8988T (cell line): ENCODE results near the gene ITGA6.
"Not testable (repeated sequence)": the region's sequence is repeated elsewhere in the genome, so short reads cannot be mapped to it uniquely, and the experiment has no call there.

Experiments
- DNase-seq: peaks from one replicate; pipeline ENCODE4 v3.0.0; 2011

The ITGA6 gene

DNA sequence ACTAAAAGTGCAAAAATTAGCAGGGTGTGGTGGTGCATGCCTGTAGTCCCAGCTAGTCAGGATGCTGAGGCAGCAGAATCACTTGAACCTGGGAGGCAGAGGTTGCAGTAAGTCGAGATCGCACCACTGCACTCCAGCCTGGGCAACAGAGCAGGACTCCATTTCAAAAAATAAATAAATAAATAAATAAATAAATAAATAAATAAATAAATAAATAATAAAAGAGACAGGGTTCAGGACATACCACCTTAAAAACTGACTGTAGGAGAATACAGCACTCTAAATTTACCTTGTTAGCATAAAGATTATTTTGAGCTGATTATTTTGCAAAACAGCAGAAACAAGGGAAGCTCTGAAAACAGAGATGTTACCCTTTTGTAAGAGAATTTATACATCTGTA is 105.1 kb downstream of the ITGA6 start:
- DNase-seq, result not testable (repeated sequence)

GRCh38 chr2:172533687-172534086 is 106.3 kb downstream of the ITGA6 start:
- DNase-seq, result no peak

DNA sequence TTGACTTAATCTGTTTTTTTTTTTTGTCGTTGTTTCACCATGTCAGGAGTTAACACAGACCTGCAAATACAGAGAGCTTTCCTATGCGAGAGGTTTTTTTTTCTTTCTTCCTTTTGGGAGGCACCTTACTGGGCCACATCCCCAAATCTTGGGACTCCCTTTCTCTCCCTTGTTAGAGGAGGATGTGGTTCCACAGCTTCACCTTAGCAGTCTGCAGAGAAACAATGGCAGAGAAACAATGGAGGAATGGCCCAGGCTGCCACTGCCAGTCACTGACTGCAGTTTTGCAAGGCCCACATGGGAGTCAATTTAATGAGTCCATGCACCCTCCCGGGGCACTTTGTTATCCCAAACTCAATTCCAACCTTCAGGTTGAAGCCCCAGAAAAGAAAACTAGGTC is 107.7 kb downstream of the ITGA6 start:
- no peak for DNase-seq

DNA sequence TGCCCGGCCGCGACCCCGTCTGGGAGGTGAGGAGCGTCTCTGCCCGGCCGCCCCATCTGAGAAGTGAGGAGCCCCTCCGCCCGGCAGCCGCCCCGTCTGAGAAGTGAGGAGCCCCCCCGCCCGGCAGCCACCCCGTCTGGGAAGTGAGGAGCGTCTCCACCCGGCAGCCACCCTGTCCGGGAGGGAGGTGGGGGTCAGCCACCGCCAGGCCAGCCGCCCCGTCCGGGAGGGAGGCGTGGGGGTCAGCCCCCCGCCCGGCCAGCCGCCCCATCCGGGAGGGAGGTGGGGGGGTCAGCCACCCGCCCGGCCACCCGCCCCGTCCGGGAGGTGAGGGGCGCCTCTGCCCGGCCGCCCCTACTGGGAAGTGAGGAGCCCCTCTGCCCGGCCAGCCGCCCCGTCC is 110.5 kb downstream of the ITGA6 start:
- DNase-seq, result not testable (repeated sequence)

DNA sequence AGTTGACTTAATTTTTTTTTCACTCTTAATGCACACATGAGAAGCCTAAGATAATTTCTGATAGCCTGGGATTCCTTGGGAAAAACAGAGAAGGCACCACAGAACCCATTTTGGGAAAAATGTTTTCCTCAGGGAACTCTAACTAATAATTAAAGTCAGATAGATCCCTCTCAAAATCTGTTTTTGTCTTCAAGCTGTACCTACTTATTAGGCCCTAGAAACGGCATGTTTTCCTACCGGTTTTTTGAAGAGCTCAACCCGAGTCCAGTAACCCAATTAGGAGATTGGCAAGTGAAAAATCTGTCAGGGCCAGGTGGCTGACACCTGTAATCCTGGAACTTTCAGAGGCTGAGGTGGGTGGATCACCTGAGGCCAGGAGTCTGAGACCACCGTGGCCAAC is 112.4 kb downstream of the ITGA6 start:
- DNase-seq, result no peak

DNA sequence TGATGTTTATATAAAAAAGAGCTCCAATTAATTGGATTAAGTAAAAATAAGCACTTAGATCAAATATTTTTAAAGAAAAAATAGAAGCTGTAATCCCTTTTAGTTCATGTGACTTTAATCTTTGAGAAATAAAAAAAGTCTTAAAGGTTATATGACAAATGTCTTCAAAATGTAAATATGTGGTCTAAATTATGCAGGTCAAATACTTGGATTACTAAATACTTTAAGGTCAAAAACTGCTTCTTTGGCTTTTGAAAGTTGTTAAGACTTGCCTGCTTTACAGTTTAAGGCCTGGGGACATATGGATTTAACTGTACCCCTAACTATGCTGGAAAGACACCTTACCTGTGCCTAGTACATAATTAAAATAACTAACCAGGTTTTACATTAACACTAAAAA is 113.0 kb downstream of the ITGA6 start:
- DNase-seq, result no peak

- no peak for DNase-seq
Measured at GRCh38 chr2:172545408-172546075, 118.2 kb downstream of the ITGA6 start.

DNA sequence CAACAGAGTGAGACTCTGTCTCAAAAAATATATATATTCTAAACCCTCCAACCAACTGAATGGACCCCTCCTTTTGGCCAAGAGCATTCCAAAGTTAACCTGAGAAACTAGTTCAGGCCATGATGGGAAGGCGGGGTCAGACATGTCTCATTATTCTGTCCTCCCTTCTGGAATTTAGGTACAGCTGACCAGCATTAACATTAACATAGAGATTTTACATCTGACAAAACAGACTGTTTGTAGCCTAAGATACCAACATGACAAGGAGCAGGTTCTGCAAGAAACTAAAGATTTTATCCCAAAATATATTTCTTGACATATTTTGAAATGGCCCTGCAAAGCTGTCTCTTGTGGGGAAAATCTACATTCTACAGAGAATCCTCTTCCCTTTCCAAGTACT is 121.7 kb downstream of the ITGA6 start:
- DNase-seq, result no peak

GRCh38 chr2:172549802-172550201 is 122.4 kb downstream of the ITGA6 start:
- DNase-seq, result not testable (repeated sequence)

DNA sequence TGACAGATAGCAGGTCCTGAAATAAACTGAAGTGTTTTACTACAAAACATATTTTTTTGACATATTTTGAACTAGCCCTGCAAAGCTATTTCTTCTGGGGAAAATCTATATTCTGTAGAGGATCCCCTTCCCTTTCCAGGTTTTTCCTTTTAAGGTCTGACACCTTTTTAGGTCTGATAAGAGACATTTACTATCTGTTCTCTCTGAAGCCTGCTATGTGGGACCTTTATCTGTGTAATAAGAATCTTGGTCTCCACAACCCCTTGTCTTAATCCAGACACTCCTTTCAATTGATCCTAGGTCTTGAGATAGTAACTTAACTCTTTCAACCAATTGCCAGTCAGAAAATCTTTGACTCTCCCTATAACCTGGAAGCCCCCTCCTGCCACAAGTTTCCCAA is 123.0 kb downstream of the ITGA6 start:
- no peak for DNase-seq

DNA sequence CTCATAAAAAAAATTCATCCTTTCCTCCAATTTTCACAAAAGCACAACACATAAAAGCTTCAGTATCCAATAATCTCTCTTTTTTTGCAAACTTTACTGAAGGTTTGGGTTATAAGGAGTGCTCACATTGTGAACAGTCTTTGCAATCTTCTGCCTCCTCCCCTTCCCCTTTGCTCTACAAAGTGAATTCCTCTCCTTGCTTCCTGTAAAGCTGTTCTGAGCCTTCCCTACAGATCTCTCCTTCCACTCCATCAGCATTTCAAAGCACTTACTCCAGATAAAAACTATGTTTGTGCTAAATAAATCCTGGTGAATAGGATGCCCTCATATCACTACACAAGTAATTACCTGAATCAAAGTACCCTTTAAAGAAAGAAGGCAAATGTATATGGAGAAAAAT is 123.9 kb downstream of the ITGA6 start:
- DNase-seq, result no peak

GRCh38 chr2:172552547-172553291 is 125.3 kb downstream of the ITGA6 start:
- DNase-seq, result no peak

- no peak for DNase-seq
Measured at GRCh38 chr2:172554352-172555271, 127.2 kb downstream of the ITGA6 start.

DNA sequence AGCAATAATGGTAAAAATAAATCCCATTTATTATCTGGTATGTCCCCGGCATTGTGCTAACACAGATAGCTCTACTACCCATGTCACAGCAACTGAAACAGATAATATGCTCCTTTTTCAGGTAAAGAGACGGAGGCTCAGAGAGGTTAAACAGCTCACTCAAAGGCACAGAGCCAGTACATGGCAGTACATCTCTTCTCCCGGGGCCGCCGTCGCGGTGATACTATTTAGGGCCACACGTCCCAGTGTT is 127.8 kb downstream of the ITGA6 start:
- no peak for DNase-seq
